NCI-H82 treated with DMSO at 0.1 percent for 48 hours (cell line): ENCODE data around the gene SDSL.

Source experiments
- DNase-seq: peaks from one replicate; lab custom pipeline; 2025; ENCODE audit not compliant: unreplicated experiment; lab: John Stamatoyannopoulos, UW

The SDSL gene

GRCh38 chr12:113396200-113396599 is 26.0 kb upstream of the SDSL start:
- DNase-seq = no peak

- no peak for DNase-seq
These were observed 25.2 kb upstream of the SDSL start for GRCh38 chr12:113396828-113397496.

- DNase-seq = no peak
These were observed 24.5 kb upstream of the SDSL start for GRCh38 chr12:113397497-113398197.

GRCh38 chr12:113398346-113399290 is 23.6 kb upstream of the SDSL start:
- no peak for DNase-seq

- DNase-seq = no peak
These were observed 22.7 kb upstream of the SDSL start for GRCh38 chr12:113399490-113399889.

- no peak for DNase-seq
These were observed 21.8 kb upstream of the SDSL start for GRCh38 chr12:113400362-113400761.

GRCh38 chr12:113401066-113402000 is 20.8 kb upstream of the SDSL start:
- no peak for DNase-seq

- no peak for DNase-seq
These were observed 19.5 kb upstream of the SDSL start for GRCh38 chr12:113402586-113403260.

- no peak for DNase-seq
These were observed 18.5 kb upstream of the SDSL start, which contains the start of gene SDS for GRCh38 chr12:113403435-113404415. TSS of gene SDS (minus strand) at chr12:113403887. CDS start at chr12:113399708, 4,179 bp downstream.

- DNase-seq = no peak
These were observed 16.5 kb upstream of the SDSL start for GRCh38 chr12:113405694-113406093.

- no peak for DNase-seq
These were observed 14.1 kb upstream of the SDSL start for GRCh38 chr12:113407931-113408600.

GRCh38 chr12:113408756-113409298 is 13.4 kb upstream of the SDSL start:
- DNase-seq = no peak

GRCh38 chr12:113409462-113410124 is 12.6 kb upstream of the SDSL start:
- no peak for DNase-seq

- no peak for DNase-seq
These were observed 8.7 kb upstream of the SDSL start for GRCh38 chr12:113413488-113413939.

- no peak for DNase-seq
These were observed 7.6 kb upstream of the SDSL start for GRCh38 chr12:113414519-113415038.

- no peak for DNase-seq
These were observed 6.0 kb upstream of the SDSL start for GRCh38 chr12:113416091-113416754.
